Ecto neural progenitor cell (in vitro differentiated cells): ENCODE results near the gene KCTD17.

ENCODE experiments used
- DNase-seq: peaks from one replicate; pipeline ENCODE4 v3.0.0-alpha.2; 2018; ENCODE audit warnings: low spot score

KCTD17 gene

GRCh38 chr22:37021041-37021440 is 30.5 kb upstream of the KCTD17 start:
- no peak for DNase-seq

GRCh38 chr22:37021710-37022482 is 29.6 kb upstream of the KCTD17 start:
- DNase-seq, result no peak

DNA sequence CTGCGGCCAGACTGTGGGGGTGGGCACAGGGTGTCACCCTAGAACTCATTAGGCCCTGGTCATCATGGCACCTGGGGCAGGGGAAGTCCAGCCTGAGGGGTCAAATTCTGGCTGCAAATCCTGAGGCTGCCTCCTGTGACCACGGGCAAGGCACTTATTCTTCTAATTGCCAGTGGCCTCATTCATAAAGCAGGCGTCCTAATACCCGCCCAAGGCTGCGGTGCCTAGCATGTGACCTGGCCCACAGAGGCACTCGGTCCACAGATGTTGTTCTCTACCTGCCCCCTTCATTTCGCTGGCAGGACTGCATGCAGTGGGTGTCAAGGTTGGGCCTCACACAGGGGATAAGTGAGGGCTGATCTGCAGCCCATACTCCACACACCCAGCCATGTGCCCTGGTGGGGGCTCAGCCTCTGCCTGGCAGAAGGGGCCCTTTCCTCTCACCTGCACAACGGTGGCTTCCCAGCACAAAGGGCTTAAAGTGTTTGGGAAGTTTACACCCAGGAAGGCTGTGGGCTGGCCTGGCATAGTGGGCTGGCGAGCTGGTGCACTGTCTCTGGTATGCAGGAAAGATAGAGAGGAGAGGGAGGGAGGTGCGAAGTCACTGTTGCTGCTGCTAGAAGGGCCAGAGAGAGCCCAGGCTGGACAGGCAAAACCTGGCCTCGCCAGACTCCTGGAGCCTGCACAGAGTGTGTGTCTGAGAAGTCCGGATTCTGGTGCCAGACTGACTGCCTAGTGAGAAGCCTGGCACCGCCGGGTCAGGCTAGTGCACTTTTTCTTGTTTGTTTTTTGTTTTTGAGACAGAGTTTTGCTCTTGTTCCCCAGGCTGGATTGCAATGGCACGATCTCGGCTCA is 28.8 kb upstream of the KCTD17 start:
- no peak for DNase-seq

DNA sequence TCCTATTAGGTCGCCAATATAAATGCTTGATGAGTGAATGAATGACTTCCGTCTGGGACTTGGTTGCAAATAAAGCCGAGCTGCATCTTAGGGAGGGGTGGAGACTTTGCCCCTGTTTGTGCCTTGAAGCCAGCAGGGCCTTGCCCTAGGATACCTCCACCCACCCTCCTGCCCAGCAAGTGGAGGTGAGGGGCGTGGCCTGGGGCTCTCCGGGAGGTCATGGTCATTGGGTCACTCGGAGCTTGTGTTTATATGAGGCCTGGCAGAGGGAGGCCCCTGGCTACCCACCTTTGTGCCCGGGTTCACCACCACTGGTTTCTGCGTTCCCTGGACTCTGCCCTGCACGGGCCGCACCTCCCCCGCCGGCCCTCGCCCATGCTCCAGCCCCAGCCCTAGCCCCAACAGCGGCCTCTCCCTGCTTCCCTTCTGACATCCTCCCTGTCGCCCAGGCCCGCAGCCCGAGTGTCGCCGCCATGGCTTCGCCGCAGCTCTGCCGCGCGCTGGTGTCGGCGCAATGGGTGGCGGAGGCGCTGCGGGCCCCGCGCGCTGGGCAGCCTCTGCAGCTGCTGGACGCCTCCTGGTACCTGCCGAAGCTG is 27.7 kb upstream of the KCTD17 start:
- no peak for DNase-seq

DNA sequence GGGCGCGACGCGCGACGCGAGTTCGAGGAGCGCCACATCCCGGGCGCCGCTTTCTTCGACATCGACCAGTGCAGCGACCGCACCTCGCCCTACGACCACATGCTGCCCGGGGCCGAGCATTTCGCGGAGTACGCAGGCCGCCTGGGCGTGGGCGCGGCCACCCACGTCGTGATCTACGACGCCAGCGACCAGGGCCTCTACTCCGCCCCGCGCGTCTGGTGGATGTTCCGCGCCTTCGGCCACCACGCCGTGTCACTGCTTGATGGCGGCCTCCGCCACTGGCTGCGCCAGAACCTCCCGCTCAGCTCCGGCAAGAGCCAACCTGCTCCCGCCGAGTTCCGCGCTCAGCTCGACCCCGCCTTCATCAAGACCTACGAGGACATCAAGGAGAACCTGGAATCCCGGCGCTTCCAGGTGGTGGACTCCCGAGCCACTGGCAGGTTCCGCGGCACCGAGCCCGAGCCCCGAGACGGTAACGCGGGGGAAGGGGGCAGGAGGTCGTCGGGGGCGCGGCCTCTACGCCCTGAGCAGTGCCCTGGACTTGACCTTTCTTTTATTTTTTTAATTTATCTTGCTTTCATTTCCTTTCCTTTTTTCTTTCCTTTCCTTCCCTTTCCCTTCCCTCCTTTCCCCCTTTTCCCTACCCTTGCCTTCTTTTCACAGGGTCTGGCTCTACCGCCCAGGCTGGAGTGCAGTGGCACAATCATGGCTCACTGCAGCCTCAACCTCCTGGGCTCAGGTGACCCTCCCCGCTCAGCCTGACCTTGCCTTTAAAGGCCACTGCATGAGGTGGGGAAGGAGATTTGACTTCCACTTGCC is 27.0 kb upstream of the KCTD17 start:
- no peak for DNase-seq

GRCh38 chr22:37025500-37026070 is 26.0 kb upstream of the KCTD17 start:
- no peak for DNase-seq

DNA sequence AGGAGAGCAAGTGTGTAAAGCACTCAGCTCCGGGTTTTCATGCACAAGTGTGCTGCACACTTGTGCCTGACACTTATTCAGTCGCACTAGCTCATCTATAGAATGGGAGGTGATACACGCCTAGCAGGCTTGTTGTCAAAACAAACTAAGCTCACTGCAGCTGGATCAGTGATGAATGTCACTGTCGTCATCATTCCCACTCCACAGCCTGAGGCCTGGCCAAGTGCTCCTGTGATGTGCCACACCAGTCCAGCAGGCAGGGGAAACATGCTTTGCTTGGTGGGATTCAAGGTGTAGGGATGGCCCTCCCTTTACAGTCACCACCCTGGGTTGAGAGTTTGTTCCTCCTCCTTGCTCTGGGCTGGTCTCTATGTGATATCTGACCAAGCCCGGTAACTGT is 25.2 kb upstream of the KCTD17 start:
- no peak for DNase-seq

- no peak for DNase-seq
Observed at GRCh38 chr22:37027556-37027955, 24.0 kb upstream of the KCTD17 start.

- no peak for DNase-seq
Observed at GRCh38 chr22:37028692-37029674, 22.6 kb upstream of the KCTD17 start.

GRCh38 chr22:37030560-37031281 is 20.8 kb upstream of the KCTD17 start:
- no peak for DNase-seq

DNA sequence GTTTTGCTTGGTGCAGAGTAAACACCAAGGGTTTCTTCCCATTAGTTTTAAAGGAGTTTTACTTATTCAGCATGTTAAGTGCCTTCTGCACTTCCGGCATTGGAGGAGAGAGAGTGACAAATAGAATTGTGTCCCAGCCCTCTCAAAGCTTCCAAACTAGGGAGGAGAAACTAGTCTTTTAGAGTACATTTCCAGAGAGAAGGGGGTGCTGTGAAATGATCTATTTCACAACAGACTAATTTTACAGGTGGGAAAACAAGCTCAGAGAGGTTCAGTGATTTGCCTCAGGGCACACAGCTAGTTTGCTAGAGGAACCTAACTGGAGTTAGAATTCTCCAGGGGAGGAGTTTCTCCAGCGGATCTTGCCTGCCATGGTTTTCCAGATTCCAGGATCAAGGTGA is 19.4 kb upstream of the KCTD17 start:
- DNase-seq, result no peak

DNA sequence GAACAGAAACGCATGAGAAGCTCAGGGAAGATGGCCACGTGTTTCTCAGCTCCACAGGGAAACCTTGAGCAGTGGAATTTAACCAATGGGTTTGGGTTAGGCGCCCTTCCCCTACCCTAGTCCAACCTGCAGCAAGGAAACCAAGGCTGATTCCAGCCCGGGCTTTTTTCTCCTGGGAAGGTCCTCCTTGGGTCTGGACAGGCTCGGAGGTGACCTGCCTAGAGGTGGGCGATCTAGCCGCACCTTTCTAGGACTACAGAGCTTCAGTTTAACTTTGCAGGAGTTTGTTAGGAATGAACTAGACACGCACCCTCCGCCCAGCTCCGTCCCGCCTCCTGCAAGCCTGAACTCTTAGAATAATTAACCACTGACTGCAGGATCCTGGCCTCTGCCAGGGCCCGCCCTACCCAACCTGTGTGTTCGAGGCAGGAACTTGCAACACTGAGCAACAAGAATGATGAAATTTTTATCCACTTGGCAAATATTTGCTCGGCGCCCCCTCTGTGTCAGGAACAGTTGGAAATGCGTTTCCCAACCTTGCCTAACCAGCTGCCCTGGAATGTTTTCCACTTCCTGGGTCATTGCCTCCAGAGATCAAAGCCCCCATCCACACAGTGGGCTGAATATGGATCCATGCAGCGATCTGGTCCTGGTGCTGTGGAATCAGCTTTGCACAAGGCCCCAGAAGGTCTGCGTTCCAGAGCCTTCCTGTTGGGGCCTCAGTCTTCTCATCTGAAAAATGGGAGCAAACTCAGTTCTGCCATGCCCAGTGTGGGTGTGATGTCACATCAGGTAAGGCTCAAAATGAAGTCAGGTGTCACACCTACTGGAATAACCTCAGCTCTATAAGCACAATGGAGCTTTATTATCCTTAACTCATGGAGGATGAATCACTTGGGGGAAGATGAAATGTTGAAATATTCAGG is 18.7 kb upstream of the KCTD17 start:
- no peak for DNase-seq

- DNase-seq, result no peak
Observed at GRCh38 chr22:37033605-37034430, 17.7 kb upstream of the KCTD17 start.

GRCh38 chr22:37036655-37037377 is 14.7 kb upstream of the KCTD17 start:
- DNase-seq, result no peak

DNA sequence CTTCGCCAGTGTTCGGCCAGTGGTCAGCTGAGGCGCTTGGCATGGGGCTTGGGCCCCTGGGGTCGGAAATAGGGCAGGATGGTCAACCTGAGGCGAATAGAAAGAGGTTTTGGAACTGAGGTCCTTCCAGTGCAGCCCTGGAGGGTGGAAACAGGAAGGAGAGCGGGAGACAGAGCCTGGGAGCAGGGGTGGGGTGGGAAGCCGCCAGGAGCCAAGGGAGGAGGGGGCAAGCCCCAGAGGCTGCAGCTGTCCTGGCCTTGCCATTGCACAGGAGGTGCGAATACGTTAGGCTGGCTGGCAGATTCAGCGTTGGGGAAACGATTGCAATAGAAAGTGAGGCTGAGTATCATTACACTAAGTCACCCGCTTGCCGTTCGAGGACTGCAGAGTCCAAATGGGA is 13.9 kb upstream of the KCTD17 start:
- no peak for DNase-seq

DNA sequence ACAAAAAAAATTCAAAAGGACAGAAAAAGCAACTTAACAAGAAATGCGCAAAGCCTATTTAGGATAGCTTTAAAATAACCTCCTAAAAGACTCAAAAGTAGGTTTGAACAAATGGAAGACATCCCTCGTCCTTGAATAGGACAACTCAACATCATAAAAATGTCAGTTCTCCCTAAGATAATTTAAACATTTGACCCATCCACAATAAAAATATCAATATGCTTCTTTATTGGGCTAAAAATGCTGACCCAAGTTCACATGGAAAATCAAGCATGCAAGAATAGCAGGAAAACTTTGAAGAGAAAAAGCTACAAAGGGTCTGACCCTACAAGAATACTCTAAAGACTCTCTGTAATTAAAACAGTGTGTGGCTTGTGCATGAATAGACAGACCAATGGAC is 12.1 kb upstream of the KCTD17 start:
- DNase-seq, result no peak

DNA sequence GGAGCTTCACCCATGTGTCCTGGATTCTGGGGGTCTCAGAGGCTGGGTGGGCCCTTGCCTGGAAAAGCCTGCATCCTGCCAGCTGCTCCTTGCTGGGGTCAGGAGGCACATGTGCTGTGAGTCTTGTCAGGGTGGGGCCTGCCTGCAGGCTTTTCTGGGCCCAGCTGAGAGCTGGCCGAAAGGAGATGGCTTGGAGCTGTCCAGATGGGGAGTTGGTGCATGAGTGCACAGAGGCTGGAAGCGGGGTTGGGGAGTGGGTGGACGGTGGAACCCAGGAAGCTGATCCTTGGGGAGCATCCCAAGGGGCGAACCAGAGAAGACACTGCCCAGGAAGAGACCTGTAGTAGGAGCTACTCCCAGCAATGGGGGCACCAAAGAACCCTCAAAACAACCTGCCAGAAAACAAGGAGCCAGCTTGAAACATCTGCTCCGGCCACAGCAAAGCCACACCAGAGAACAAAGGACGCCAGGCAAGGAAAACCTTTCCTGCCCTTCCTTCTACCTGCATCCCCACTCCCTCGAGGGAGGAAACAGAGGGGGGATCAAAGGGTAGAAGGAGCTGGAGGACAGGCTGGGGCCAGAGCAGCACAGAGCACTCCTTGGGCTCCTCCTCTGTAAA is 8.2 kb upstream of the KCTD17 start:
- DNase-seq, result no peak
